Neural cell (in vitro differentiated cells): Measurements from ENCODE around the gene U2SURP.

Source experiments
- CTCF ChIP-seq: fragments of 450-650 bp; IDR thresholded peaks from 2 replicates; pipeline ENCODE4 v1.5.1; 2014; ENCODE audit warnings: antibody characterized with exemption, mild to moderate bottlenecking, moderate library complexity; ENCODE audit not compliant: poor library complexity, severe bottlenecking
- EP300 ChIP-seq: fragments of 450-650 bp; conservative IDR thresholded peaks from 2 replicates; pipeline ENCODE4 v1.6.1; 2014; ENCODE audit warnings: antibody characterized with exemption, mild to moderate bottlenecking, moderate library complexity; ENCODE audit not compliant: poor library complexity, severe bottlenecking
- EZH2 ChIP-seq: fragments of 200-600, 300-800 bp; shearing (Covaris generic), sonication (generic); IDR thresholded peaks from 2 replicates; pipeline ENCODE4 v1.6.1; 2014; ENCODE audit warnings: antibody characterized with exemption, low read length, borderline replicate concordance, mild to moderate bottlenecking; ENCODE audit not compliant: insufficient read depth, poor library complexity, severe bottlenecking
- REST ChIP-seq: IDR thresholded peaks from 2 replicates; pipeline ENCODE4 v1.6.1; 2012; ENCODE audit warnings: borderline replicate concordance
- TAF1 ChIP-seq: IDR thresholded peaks from 2 replicates; pipeline ENCODE4 v1.6.1; 2012; ENCODE audit warnings: low read depth

- TF ChIP-seq REST = no peak
- no peak for TF ChIP-seq EZH2
- TF ChIP-seq CTCF = no peak
- TF ChIP-seq EP300 = no peak
- no peak for TF ChIP-seq TAF1
Measured at GRCh38 chr3:142984255-142984654, 17.1 kb upstream of the U2SURP start.
